ENCODE results near the gene JMJD8.

JMJD8 gene

DNA sequence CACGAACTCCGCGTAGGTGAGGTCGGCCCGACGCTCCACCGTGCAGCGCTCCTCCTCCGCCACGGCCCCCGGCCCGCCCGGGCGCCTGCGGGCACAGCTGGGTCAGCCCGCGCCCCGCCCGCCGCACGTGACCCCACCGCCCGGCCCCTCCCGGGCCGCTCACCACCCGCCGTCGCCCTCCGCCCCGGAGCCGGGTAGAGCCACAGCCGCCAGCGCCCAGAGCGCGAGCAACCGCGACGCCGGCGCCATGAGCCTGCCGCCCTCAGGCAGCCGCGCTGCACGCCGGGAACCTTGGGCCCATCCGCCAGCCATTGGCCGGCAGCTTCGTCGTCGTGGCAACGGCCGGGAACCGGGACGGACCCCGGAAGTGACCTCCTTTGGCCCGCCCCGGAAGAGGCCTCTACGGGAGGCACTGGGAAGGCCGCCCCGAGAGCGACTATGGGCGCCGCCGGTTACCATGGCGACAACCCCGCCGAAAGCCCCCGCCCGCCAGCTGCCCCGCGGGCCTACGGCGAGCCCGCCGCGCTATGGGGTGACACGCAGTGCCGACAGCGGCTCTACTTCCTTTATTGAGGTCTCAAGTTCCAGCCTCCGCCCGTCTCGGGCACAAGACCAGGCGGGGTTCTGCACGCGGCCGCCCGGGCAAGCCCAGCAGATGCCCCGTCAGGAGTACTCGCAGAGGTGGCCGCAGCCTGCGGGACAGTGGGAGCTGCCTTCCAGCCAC lies at the start of gene JMJD8 (continued):
- TF ChIP-seq, protein P1, sequence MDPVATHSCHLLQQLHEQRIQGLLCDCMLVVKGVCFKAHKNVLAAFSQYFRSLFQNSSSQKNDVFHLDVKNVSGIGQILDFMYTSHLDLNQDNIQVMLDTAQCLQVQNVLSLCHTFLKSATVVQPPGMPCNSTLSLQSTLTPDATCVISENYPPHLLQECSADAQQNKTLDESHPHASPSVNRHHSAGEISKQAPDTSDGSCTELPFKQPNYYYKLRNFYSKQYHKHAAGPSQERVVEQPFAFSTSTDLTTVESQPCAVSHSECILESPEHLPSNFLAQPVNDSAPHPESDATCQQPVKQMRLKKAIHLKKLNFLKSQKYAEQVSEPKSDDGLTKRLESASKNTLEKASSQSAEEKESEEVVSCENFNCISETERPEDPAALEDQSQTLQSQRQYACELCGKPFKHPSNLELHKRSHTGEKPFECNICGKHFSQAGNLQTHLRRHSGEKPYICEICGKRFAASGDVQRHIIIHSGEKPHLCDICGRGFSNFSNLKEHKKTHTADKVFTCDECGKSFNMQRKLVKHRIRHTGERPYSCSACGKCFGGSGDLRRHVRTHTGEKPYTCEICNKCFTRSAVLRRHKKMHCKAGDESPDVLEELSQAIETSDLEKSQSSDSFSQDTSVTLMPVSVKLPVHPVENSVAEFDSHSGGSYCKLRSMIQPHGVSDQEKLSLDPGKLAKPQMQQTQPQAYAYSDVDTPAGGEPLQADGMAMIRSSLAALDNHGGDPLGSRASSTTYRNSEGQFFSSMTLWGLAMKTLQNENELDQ (tag by site-specific recombination; IDR thresholded peaks at IDR 0.05; ENCODE audit: low read depth): no peak
- TF ChIP-seq ZFP3 (tag by site-specific recombination; IDR thresholded peaks at IDR 0.05; ENCODE audit: low read depth) (no peak), MEIS1 (CRISPR knock-in tag; IDR thresholded peaks at IDR 0.05; ENCODE audit: borderline replicate concordance) (no peak), SP2 (tag by site-specific recombination; IDR thresholded peaks at IDR 0.05) (peak; percentile 95), ZNF626 (tag by site-specific recombination; IDR thresholded peaks at IDR 0.05) (no peak), MZF1 (tag by site-specific recombination; IDR thresholded peaks at IDR 0.05; ENCODE audit: borderline replicate concordance) (no peak), ZNF19 (tag by site-specific recombination; IDR thresholded peaks at IDR 0.05; ENCODE audit: low read depth) (no peak), ZNF394 (tag by site-specific recombination; IDR thresholded peaks at IDR 0.05; ENCODE audit: borderline replicate concordance) (peak; percentile 38; the same call in 1 of the 2 replicates), ZNF10 (tag by site-specific recombination; IDR thresholded peaks at IDR 0.05) (no peak), ZNF561 (tag by site-specific recombination; IDR thresholded peaks at IDR 0.05; ENCODE audit: borderline replicate concordance) (peak; percentile 98), ZNF266 (tag by site-specific recombination; IDR thresholded peaks at IDR 0.05; ENCODE audit: low read depth) (no peak), ZBTB17 (tag by site-specific recombination; IDR thresholded peaks at IDR 0.05) (no peak), ZNF548 (tag by site-specific recombination; IDR thresholded peaks at IDR 0.05) (no peak; the same call in 1 of the 2 replicates), ZNF302 (tag by site-specific recombination; IDR thresholded peaks at IDR 0.05; ENCODE audit: low read depth) (no peak), FEZF1 (tag by site-specific recombination; IDR thresholded peaks at IDR 0.05) (no peak), ZNF133 (tag by site-specific recombination; IDR thresholded peaks at IDR 0.05) (no peak), ZNF510 (tag by site-specific recombination; IDR thresholded peaks at IDR 0.05; ENCODE audit: insufficient replicate concordance) (no peak), ZNF792 (tag by site-specific recombination; IDR thresholded peaks at IDR 0.05) (no peak), SCRT1 (tag by site-specific recombination; IDR thresholded peaks at IDR 0.05; ENCODE audit: borderline replicate concordance) (no peak), ZNF658 (tag by site-specific recombination; IDR thresholded peaks at IDR 0.05) (no peak), ZNF169 (tag by site-specific recombination; IDR thresholded peaks at IDR 0.05) (no peak), ZBTB8A (tag by site-specific recombination; IDR thresholded peaks at IDR 0.05) (peak; percentile 96)
- TF ChIP-seq, protein P2, sequence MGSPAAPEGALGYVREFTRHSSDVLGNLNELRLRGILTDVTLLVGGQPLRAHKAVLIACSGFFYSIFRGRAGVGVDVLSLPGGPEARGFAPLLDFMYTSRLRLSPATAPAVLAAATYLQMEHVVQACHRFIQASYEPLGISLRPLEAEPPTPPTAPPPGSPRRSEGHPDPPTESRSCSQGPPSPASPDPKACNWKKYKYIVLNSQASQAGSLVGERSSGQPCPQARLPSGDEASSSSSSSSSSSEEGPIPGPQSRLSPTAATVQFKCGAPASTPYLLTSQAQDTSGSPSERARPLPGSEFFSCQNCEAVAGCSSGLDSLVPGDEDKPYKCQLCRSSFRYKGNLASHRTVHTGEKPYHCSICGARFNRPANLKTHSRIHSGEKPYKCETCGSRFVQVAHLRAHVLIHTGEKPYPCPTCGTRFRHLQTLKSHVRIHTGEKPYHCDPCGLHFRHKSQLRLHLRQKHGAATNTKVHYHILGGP (tag by site-specific recombination; IDR thresholded peaks at IDR 0.05): no peak
- TF ChIP-seq, protein P3, sequence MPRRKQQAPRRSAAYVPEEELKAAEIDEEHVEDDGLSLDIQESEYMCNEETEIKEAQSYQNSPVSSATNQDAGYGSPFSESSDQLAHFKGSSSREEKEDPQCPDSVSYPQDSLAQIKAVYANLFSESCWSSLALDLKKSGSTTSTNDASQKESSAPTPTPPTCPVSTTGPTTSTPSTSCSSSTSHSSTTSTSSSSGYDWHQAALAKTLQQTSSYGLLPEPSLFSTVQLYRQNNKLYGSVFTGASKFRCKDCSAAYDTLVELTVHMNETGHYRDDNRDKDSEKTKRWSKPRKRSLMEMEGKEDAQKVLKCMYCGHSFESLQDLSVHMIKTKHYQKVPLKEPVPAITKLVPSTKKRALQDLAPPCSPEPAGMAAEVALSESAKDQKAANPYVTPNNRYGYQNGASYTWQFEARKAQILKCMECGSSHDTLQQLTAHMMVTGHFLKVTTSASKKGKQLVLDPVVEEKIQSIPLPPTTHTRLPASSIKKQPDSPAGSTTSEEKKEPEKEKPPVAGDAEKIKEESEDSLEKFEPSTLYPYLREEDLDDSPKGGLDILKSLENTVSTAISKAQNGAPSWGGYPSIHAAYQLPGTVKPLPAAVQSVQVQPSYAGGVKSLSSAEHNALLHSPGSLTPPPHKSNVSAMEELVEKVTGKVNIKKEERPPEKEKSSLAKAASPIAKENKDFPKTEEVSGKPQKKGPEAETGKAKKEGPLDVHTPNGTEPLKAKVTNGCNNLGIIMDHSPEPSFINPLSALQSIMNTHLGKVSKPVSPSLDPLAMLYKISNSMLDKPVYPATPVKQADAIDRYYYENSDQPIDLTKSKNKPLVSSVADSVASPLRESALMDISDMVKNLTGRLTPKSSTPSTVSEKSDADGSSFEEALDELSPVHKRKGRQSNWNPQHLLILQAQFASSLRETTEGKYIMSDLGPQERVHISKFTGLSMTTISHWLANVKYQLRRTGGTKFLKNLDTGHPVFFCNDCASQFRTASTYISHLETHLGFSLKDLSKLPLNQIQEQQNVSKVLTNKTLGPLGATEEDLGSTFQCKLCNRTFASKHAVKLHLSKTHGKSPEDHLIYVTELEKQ (tag by site-specific recombination; IDR thresholded peaks at IDR 0.05; ENCODE audit: borderline replicate concordance): no peak
- TF ChIP-seq, protein P4, sequence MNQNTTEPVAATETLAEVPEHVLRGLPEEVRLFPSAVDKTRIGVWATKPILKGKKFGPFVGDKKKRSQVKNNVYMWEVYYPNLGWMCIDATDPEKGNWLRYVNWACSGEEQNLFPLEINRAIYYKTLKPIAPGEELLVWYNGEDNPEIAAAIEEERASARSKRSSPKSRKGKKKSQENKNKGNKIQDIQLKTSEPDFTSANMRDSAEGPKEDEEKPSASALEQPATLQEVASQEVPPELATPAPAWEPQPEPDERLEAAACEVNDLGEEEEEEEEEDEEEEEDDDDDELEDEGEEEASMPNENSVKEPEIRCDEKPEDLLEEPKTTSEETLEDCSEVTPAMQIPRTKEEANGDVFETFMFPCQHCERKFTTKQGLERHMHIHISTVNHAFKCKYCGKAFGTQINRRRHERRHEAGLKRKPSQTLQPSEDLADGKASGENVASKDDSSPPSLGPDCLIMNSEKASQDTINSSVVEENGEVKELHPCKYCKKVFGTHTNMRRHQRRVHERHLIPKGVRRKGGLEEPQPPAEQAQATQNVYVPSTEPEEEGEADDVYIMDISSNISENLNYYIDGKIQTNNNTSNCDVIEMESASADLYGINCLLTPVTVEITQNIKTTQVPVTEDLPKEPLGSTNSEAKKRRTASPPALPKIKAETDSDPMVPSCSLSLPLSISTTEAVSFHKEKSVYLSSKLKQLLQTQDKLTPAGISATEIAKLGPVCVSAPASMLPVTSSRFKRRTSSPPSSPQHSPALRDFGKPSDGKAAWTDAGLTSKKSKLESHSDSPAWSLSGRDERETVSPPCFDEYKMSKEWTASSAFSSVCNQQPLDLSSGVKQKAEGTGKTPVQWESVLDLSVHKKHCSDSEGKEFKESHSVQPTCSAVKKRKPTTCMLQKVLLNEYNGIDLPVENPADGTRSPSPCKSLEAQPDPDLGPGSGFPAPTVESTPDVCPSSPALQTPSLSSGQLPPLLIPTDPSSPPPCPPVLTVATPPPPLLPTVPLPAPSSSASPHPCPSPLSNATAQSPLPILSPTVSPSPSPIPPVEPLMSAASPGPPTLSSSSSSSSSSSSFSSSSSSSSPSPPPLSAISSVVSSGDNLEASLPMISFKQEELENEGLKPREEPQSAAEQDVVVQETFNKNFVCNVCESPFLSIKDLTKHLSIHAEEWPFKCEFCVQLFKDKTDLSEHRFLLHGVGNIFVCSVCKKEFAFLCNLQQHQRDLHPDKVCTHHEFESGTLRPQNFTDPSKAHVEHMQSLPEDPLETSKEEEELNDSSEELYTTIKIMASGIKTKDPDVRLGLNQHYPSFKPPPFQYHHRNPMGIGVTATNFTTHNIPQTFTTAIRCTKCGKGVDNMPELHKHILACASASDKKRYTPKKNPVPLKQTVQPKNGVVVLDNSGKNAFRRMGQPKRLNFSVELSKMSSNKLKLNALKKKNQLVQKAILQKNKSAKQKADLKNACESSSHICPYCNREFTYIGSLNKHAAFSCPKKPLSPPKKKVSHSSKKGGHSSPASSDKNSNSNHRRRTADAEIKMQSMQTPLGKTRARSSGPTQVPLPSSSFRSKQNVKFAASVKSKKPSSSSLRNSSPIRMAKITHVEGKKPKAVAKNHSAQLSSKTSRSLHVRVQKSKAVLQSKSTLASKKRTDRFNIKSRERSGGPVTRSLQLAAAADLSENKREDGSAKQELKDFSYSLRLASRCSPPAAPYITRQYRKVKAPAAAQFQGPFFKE (tag by site-specific recombination; IDR thresholded peaks at IDR 0.05; ENCODE audit: borderline replicate concordance): no peak
- TF ChIP-seq, protein P5, sequence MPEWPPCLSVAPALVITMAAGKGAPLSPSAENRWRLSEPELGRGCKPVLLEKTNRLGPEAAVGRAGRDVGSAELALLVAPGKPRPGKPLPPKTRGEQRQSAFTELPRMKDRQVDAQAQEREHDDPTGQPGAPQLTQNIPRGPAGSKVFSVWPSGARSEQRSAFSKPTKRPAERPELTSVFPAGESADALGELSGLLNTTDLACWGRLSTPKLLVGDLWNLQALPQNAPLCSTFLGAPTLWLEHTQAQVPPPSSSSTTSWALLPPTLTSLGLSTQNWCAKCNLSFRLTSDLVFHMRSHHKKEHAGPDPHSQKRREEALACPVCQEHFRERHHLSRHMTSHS (tag by site-specific recombination; IDR thresholded peaks at IDR 0.05): no peak

Measured in HEK293 (cell line).